MCF 10A (cell line): Measurements from ENCODE around the gene CALN1. TPM values are rescaled to one million over a fixed set of nuclear protein-coding genes. Genes with fewer than 3 reads are reported as not detected.
"Not testable (repeated sequence)": the region's sequence is repeated elsewhere in the genome, so short reads cannot be mapped to it uniquely, and the experiment has no call there.

Experiments
- BruUV-seq: library from RNA; stranded (reverse); fragments of 400-500 nt; replicated peaks from 2 replicates; lab custom pipeline; 2021; lab: Mats Ljungman, UMichigan
- CTCF ChIA-PET: fragments of 300-600 bp; sonication (Branson Sonifier 250); formaldehyde crosslinking; extraction: SDS; loops from one replicate; lab custom pipeline; 2021; ENCODE audit warnings: antibody characterized with exemption, inconsistent platforms; lab: Yijun Ruan, JAX
- POLR2A ChIA-PET: fragments of 300-600, 350-650 bp; sonication (Branson Sonifier 250); formaldehyde crosslinking; extraction: SDS; loops from one replicate; lab custom pipeline; 2020; ENCODE audit warnings: antibody characterized with exemption, inconsistent platforms; lab: Yijun Ruan, JAX
- DNase-seq: peaks from one replicate; pipeline ENCODE4 v3.0.0-alpha.2; 2018; ENCODE audit not compliant: unreplicated experiment
- H3K27ac Mint-ChIP-seq: one replicate; pipeline ENCODE4 v1.8.0; 2022; ENCODE audit warnings: mild to moderate bottlenecking, low read depth, mixed read lengths; ENCODE audit not compliant: unreplicated experiment
- H3K27me3 Mint-ChIP-seq: one replicate; pipeline ENCODE4 v1.8.0; 2022; ENCODE audit warnings: mixed read lengths; ENCODE audit not compliant: insufficient read depth, unreplicated experiment
- H3K36me3 Mint-ChIP-seq: one replicate; pipeline ENCODE4 v1.8.0; 2022; ENCODE audit warnings: mild to moderate bottlenecking, moderate library complexity, mixed read lengths; ENCODE audit not compliant: insufficient read depth, unreplicated experiment
- H3K4me1 Mint-ChIP-seq: one replicate; pipeline ENCODE4 v1.8.0; 2022; ENCODE audit warnings: mixed read lengths; ENCODE audit not compliant: insufficient read depth, unreplicated experiment
- H3K4me3 Mint-ChIP-seq: one replicate; pipeline ENCODE4 v1.8.0; 2022; ENCODE audit warnings: mild to moderate bottlenecking, moderate library complexity, mixed read lengths; ENCODE audit not compliant: unreplicated experiment
- H3K9me3 Mint-ChIP-seq: one replicate; pipeline ENCODE4 v1.8.0; 2022; ENCODE audit warnings: mixed read lengths; ENCODE audit not compliant: unreplicated experiment
- intact Hi-C: fragments of 100-400 bp; cut with micrococcal nuclease; formaldehyde crosslinking; loops from 2 replicates; pipeline ENCODE4 v1.14.1; 2022
- total RNA-seq: library from RNA; stranded (reverse); gene quantifications from 2 replicates; pipeline ENCODE4 v1.2.3, GENCODE V29; 2022
- TF ChIP-seq, protein P1 (sequence below): fragments of 200-600 bp; IDR thresholded peaks from one replicate; pipeline ENCODE4 v1.8.0; 2022; ENCODE audit warnings: antibody characterized with exemption, mild to moderate bottlenecking; ENCODE audit not compliant: unreplicated experiment

CALN1 gene
- total RNA-seq, 1 experiment from 2014 or later, result not detected

DNA sequence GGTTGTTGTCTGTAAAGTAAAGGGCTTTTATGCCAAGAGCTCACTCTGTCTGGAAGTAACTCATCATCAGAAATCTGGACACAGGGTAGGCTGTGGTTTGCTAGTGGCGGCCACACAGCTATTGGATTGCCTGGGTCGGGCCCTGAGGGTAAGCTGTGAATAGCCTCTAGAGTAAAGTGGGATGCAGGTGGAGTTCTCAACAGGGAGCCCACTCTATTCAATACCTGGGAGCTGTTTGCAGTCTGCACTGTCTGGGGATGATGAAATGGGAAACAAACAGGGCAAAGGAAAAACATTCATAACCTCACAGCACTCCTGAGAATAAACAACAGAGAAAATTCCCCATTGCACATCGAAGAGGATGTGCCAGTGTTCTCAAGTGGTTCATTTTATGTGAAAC is 582.6 kb downstream of the CALN1 start:
- ChIA-PET POLR2A (no interaction called here), CTCF (no interaction called here)
- H3K27me3 Mint-ChIP-seq, result no peaks in the 10 kb centered on the region
- intact Hi-C loops, result no loop called here
- TF ChIP-seq, protein P1, sequence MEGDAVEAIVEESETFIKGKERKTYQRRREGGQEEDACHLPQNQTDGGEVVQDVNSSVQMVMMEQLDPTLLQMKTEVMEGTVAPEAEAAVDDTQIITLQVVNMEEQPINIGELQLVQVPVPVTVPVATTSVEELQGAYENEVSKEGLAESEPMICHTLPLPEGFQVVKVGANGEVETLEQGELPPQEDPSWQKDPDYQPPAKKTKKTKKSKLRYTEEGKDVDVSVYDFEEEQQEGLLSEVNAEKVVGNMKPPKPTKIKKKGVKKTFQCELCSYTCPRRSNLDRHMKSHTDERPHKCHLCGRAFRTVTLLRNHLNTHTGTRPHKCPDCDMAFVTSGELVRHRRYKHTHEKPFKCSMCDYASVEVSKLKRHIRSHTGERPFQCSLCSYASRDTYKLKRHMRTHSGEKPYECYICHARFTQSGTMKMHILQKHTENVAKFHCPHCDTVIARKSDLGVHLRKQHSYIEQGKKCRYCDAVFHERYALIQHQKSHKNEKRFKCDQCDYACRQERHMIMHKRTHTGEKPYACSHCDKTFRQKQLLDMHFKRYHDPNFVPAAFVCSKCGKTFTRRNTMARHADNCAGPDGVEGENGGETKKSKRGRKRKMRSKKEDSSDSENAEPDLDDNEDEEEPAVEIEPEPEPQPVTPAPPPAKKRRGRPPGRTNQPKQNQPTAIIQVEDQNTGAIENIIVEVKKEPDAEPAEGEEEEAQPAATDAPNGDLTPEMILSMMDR, result no peak
- peaks cover 7% of the 10 kb centered on the region for H3K9me3 Mint-ChIP-seq
- no peak overlapping the region for H3K27ac Mint-ChIP-seq
- H3K4me1 Mint-ChIP-seq, result no peaks in the 10 kb centered on the region
- no peak overlapping the region for H3K4me3 Mint-ChIP-seq
- H3K36me3 Mint-ChIP-seq, result peaks cover 6% of the 10 kb centered on the region
- no TSS peak for BruUV-seq
- DNase-seq, result no peak

DNA sequence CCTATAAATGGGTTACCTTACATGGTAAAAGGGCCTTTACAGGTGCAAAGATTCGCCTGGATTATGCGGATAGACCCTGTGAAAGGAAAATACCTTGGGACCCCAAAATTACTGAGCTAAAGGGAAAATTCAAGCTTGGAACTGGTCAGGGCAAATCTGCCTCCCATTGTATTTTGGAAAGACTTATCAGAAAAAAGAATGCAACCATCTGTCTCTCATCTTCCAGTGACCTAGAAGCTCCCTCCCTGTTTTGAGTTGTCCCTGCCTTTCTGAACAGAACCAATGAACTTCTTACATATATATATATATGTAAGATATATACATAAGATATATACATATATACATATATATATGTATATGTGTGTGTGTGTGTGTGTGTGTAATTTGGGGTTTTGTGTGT is 583.8 kb downstream of the CALN1 start:
- Mint-ChIP-seq H3K9me3 (peaks cover 5% of the 10 kb centered on the region), H3K4me1 (no peaks in the 10 kb centered on the region), H3K36me3 (peaks cover 4% of the 10 kb centered on the region), H3K4me3 (no peak overlapping the region), H3K27ac (no peak overlapping the region), H3K27me3 (no peaks in the 10 kb centered on the region)
- intact Hi-C loops, result no loop called here
- POLR2A ChIA-PET, result interaction anchor here (0.7 kb wide), 1 partner anchor 259 kb away, joined by 3 read pairs; no protein-coding TSS in a partner anchor
- TF ChIP-seq, protein P1, result no peak
- no peak for DNase-seq
- CTCF ChIA-PET, result no interaction called here
- BruUV-seq, result no TSS peak

DNA sequence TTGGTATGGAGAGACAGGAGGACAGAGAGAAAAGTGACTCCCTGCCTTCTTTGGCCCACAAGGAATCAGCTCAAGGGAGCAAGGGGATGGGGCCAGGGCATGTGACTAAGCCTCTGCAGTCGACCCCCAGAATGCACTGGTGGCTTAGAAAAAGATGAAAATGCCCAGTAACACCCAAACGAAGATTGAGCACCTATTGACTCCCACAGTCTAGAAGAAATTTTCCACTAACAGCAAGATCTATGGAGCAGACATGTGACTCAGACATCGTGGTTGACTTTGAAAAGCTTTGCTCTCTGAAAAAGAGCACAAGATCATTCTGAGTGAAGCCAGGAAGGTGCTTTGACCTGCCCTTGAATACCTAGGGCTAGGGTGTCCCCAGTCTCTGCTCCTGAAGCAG is 586.0 kb downstream of the CALN1 start:
- H3K36me3 Mint-ChIP-seq, result no peaks in the 10 kb centered on the region
- no peak for DNase-seq
- peaks cover under 1% of the 10 kb centered on the region for H3K9me3 Mint-ChIP-seq
- H3K4me1 Mint-ChIP-seq, result no peaks in the 10 kb centered on the region
- TF ChIP-seq, protein P1, result no peak
- H3K27me3 Mint-ChIP-seq, result no peaks in the 10 kb centered on the region
- no peak overlapping the region for H3K27ac Mint-ChIP-seq
- BruUV-seq, result no TSS peak
- POLR2A ChIA-PET, result no interaction called here
- intact Hi-C loops, result no loop called here
- H3K4me3 Mint-ChIP-seq, result no peak overlapping the region
- CTCF ChIA-PET, result no interaction called here

DNA sequence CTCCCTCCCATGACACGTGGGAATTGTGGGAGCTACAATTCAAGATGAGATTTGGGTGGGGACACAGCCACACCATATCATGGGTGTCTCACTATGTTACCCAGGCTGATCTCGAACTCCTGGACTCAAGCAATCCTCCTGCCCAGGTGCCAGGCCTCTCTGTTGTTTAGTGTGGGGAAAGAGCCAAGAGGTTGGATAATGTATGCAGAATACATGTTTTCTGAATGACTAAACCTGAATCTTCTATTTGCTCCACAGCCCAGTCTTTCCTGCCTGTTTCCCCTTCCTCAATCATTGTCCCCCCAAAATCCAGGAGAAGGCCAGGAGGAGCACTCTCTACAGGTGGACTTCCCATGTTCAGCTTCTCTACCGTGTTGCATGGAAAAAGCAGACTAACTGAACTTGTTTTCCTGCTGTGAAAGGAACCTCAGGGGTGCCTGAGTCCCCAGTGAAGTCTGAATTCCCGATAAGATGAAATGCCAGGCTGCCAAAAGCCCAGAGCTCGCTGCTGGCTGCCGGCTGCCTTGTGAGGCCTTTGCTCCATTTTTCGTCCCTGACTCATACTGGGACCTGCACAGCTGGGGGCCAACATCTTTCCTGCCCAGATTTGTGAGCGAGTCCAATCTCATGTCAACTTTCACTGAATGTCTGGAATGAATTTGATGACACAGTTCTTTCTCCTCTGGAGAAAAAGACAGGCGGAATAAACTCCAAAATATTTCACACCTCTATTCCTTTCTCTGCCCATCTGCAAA is 588.0 kb downstream of the CALN1 start:
- Mint-ChIP-seq H3K27me3 (no peaks in the 10 kb centered on the region), H3K27ac (no peak overlapping the region), H3K9me3 (peaks cover 7% of the 10 kb centered on the region), H3K4me1 (no peaks in the 10 kb centered on the region), H3K36me3 (no peaks in the 10 kb centered on the region), H3K4me3 (no peak overlapping the region)
- DNase-seq, result no peak
- intact Hi-C loops, result no loop called here
- TF ChIP-seq, protein P1, result no peak
- POLR2A ChIA-PET, result no interaction called here
- no TSS peak for BruUV-seq
- CTCF ChIA-PET, result no interaction called here

DNA sequence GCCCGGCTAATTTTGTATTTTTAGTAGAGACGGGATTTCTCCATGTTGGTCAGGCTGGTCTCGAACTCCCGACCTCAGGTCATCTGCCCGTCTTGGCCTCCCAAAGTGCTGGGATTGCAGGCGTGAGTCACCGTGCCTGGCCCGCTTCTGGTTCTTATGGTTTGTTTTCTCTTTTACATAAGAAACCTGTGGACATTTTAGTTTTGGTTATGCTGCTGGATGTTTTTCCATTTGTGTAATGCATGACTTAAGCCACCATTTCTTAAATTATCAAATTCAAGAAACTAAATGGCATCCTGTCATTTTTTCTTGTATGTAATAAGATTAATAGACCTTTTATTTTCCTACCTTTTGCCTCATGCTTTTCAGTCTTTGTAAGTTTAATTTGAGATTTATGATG is 589.7 kb downstream of the CALN1 start:
- intact Hi-C loops, DNase-seq, H3K27me3 Mint-ChIP-seq, H3K27ac Mint-ChIP-seq, POLR2A ChIA-PET, H3K4me1 Mint-ChIP-seq, H3K36me3 Mint-ChIP-seq, BruUV-seq, H3K4me3 Mint-ChIP-seq, H3K9me3 Mint-ChIP-seq: not testable (repeated sequence)
- CTCF ChIA-PET, result interaction anchor here (0.6 to 0.7 kb wide), 2 partner anchors 136 to 459 kb away, joined by 3 read pairs; no protein-coding TSS in a partner anchor
